Measurements from ENCODE around the gene SCAPER. TPM values are rescaled to one million over a fixed set of nuclear protein-coding genes. Genes with fewer than 3 reads are reported as not detected.
"Not testable (repeated sequence)": the region's sequence is repeated elsewhere in the genome, so short reads cannot be mapped to it uniquely, and the experiment has no call there.

Gene SCAPER
- total RNA-seq, 4 donors from 2014 or later = 29.9 to 86.6 (median 45.6) TPM

- DNase-seq = no peak
- no peaks in the 10 kb centered on the region for H3K4me1 ChIP-seq
- H3K4me3 ChIP-seq = no peak overlapping the region
- H3K27ac ChIP-seq = no peak overlapping the region
- TF ChIP-seq CTCF (IDR thresholded peaks at IDR 0.05) = no peak
- TF ChIP-seq POLR2A (IDR thresholded peaks at IDR 0.05) = no peak
- no peaks in the 10 kb centered on the region for H3K9me3 ChIP-seq
- no peaks in the 10 kb centered on the region for H3K27me3 ChIP-seq
- peaks cover 0 to 11% (median 0%) of the 10 kb centered on the region in 3 donors for H3K36me3 ChIP-seq
Observed at GRCh38 chr15:76696840-76697239, 208.3 kb downstream of the SCAPER start.

GRCh38 chr15:76692546-76692945 lies 212.6 kb downstream of the SCAPER start:
- not testable (repeated sequence) for H3K36me3 ChIP-seq, H3K27ac ChIP-seq, H3K9me3 ChIP-seq, DNase-seq, H3K4me3 ChIP-seq, H3K4me1 ChIP-seq, H3K27me3 ChIP-seq

- not testable (repeated sequence) for H3K27ac ChIP-seq, H3K36me3 ChIP-seq, H3K9me3 ChIP-seq, H3K4me3 ChIP-seq, DNase-seq, H3K27me3 ChIP-seq, H3K4me1 ChIP-seq
Observed at GRCh38 chr15:76687592-76687991, 217.5 kb downstream of the SCAPER start.

GRCh38 chr15:76684002-76684401 lies 221.1 kb downstream of the SCAPER start:
- TF ChIP-seq POLR2A (IDR thresholded peaks at IDR 0.05) (no peak), CTCF (IDR thresholded peaks at IDR 0.05) (no peak)
- H3K9me3 ChIP-seq = no peaks in the 10 kb centered on the region
- H3K4me1 ChIP-seq = no peaks in the 10 kb centered on the region
- H3K27ac ChIP-seq = no peak overlapping the region
- H3K36me3 ChIP-seq = no peaks in the 10 kb centered on the region
- no peak overlapping the region for H3K4me3 ChIP-seq
- no peak for DNase-seq
- no peaks in the 10 kb centered on the region for H3K27me3 ChIP-seq

- Histone ChIP-seq H3K4me1 (no peaks in the 10 kb centered on the region), H3K9me3 (no peaks in the 10 kb centered on the region), H3K27ac (no peak overlapping the region), H3K4me3 (no peak overlapping the region), H3K27me3 (no peaks in the 10 kb centered on the region), H3K36me3 (no peaks in the 10 kb centered on the region)
- DNase-seq = no peak
- no peak for TF ChIP-seq POLR2A (IDR thresholded peaks at IDR 0.05)
- no peak for TF ChIP-seq CTCF (IDR thresholded peaks at IDR 0.05)
Observed at GRCh38 chr15:76682833-76683232, 222.3 kb downstream of the SCAPER start.

GRCh38 chr15:76682259-76682658 lies 222.9 kb downstream of the SCAPER start:
- Histone ChIP-seq H3K4me3 (no peak overlapping the region), H3K36me3 (no peaks in the 10 kb centered on the region), H3K27me3 (no peaks in the 10 kb centered on the region), H3K9me3 (no peaks in the 10 kb centered on the region), H3K27ac (no peak overlapping the region), H3K4me1 (no peaks in the 10 kb centered on the region)
- TF ChIP-seq CTCF (IDR thresholded peaks at IDR 0.05) = no peak
- no peak for TF ChIP-seq POLR2A (IDR thresholded peaks at IDR 0.05)
- DNase-seq = no peak

GRCh38 chr15:76678766-76679165 lies 226.4 kb downstream of the SCAPER start:
- no peak overlapping the region for H3K27ac ChIP-seq
- H3K9me3 ChIP-seq = no peaks in the 10 kb centered on the region
- TF ChIP-seq CTCF (IDR thresholded peaks at IDR 0.05) (no peak), POLR2A (IDR thresholded peaks at IDR 0.05) (no peak)
- DNase-seq = no peak
- no peaks in the 10 kb centered on the region for H3K27me3 ChIP-seq
- H3K4me1 ChIP-seq = no peaks in the 10 kb centered on the region
- H3K4me3 ChIP-seq = no peak overlapping the region
- no peaks in the 10 kb centered on the region for H3K36me3 ChIP-seq

Measured in Peyer's patch (tissue), 4 donors.